ENCODE data around the gene KCNC1.

The KCNC1 gene

GRCh38 chr11:17746096-17746495 lies 11.5 kb downstream of the KCNC1 start:
- H3K27ac ChIP-seq = no peak overlapping the region
- TF ChIP-seq CTCF (IDR thresholded peaks at IDR 0.05) = no peak
- peak in 1 of 2 donors; percentile 25 for DNase-seq
- H3K4me1 ChIP-seq = no peaks in the 10 kb centered on the region
- no peak overlapping the region for H3K4me3 ChIP-seq
- H3K9me3 ChIP-seq = no peaks in the 10 kb centered on the region
- peaks cover 0 to 66% of the 10 kb centered on the region in 2 donors for H3K27me3 ChIP-seq
- H3K36me3 ChIP-seq = no peaks in the 10 kb centered on the region
- intact Hi-C loops (cut with DNase I; ENCODE audit: low total_unique reads) = no loop called here

GRCh38 chr11:17747131-17747955 lies 12.8 kb downstream of the KCNC1 start:
- Histone ChIP-seq H3K36me3 (no peaks in the 10 kb centered on the region), H3K27me3 (peaks cover 0 to 55% of the 10 kb centered on the region in 2 donors), H3K27ac (no peak overlapping the region), H3K9me3 (no peaks in the 10 kb centered on the region), H3K4me3 (no peak overlapping the region), H3K4me1 (no peaks in the 10 kb centered on the region)
- peak in 1 of 2 donors; percentile 44 for DNase-seq
- no peak for TF ChIP-seq CTCF (IDR thresholded peaks at IDR 0.05)
- intact Hi-C loops (cut with DNase I; ENCODE audit: low total_unique reads) = no loop called here

GRCh38 chr11:17748044-17748443 lies 13.5 kb downstream of the KCNC1 start:
- no peaks in the 10 kb centered on the region for H3K36me3 ChIP-seq
- H3K27me3 ChIP-seq = peaks cover 0 to 54% of the 10 kb centered on the region in 2 donors
- no peaks in the 10 kb centered on the region for H3K4me1 ChIP-seq
- no peak overlapping the region for H3K4me3 ChIP-seq
- peak in 1 of 2 donors; percentile 31 for DNase-seq
- intact Hi-C loops (cut with DNase I; ENCODE audit: low total_unique reads) = no loop called here
- no peak overlapping the region for H3K27ac ChIP-seq
- no peaks in the 10 kb centered on the region for H3K9me3 ChIP-seq
- no peak for TF ChIP-seq CTCF (IDR thresholded peaks at IDR 0.05)

- DNase-seq = peak in 1 of 2 donors; percentile 49
Measured at GRCh38 chr11:17748761-17749721, 14.5 kb downstream of the KCNC1 start.

More at GRCh38 chr11:17748761-17749721, 14.5 kb downstream of the KCNC1 start:
- Histone ChIP-seq H3K27me3 (peaks cover 0 to 44% of the 10 kb centered on the region in 2 donors), H3K36me3 (no peaks in the 10 kb centered on the region), H3K9me3 (no peaks in the 10 kb centered on the region), H3K4me3 (no peak overlapping the region), H3K27ac (no peak overlapping the region), H3K4me1 (no peaks in the 10 kb centered on the region)
- TF ChIP-seq CTCF (IDR thresholded peaks at IDR 0.05) = no peak
- intact Hi-C loops (cut with DNase I; ENCODE audit: low total_unique reads) = no loop called here

All from tibial artery (tissue), 4 donors.